SK-N-DZ (cell line): ENCODE results near the gene CDK10.
"Not testable (repeated sequence)": the region's sequence is repeated elsewhere in the genome, so short reads cannot be mapped to it uniquely, and the experiment has no call there.

ENCODE experiments used
- DNase-seq: peaks from one replicate; pipeline ENCODE4 v3.0.0-alpha.2; 2015; ENCODE audit warnings: low spot score

The CDK10 gene

DNA sequence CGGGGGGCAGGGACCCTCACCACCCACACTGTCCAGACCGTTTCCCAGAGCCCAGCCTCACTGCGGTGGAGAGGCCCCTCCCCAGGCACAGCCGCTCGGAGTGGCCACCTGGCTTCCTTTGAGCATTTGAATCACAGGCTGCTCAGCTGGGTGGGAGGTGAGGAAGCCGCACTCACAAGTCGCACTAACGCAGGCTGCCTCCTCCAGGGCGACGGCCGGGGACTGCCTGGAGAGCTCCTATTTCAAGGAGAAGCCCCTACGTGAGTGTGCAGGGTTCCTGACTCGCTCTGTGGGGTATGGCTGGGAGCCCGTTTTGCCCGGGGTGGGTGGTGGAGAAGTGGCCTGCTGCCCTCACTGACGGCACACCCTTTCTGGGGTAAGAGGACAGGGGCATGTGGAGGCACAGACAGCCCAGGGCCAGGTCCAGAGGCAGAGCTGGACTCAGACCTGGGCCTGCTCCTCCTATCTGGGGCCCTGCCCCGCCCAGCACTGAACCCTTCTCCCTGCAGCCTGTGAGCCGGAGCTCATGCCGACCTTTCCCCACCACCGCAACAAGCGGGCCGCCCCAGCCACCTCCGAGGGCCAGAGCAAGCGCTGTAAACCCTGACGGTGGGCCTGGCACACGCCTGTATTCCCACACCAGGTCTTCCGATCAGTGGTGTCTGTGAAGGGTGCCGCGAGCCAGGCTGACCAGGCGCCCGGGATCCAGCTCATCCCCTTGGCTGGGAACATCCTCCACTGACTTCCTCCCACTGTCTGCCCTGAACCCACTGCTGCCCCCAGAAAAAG, 8.8 kb downstream of the CDK10 start:
- DNase-seq = no peak

DNA sequence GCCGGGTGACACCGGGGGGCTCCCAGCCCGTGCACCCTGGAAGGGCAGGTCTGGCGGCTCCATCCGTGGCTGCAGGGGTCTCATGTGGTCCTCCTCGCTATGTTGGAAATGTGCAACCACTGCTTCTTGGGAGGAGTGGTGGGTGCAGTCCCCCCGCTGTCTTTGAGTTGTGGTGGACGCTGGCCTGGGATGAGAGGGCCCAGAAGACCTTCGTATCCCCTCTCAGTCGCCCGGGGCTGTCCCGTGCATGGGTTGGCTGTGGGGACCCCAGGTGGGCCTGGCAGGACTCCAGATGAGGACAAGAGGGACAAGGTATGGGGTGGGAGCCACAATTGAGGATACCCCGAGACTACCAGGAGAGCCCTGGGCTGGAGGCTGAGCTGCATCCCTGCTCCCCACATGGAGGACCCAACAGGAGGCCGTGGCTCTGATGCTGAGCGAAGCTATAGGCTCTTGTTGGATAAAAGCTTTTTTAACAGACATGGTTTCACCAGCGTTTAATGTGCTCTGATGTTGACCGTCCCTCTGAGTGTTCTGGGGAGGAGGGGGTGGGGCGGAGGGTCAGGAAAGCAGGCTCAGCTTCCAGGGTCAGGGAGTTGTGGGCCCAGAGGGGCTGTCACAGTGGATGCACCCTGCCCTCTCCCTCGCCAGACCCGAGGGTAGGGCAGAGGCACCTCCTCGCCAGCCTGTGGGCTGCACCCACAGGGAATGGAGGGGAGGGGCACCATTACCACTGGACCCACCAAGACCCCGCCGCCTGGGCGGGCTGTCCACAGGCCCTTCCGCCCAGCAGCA, 9.6 kb downstream of the CDK10 start:
- DNase-seq = no peak

DNA sequence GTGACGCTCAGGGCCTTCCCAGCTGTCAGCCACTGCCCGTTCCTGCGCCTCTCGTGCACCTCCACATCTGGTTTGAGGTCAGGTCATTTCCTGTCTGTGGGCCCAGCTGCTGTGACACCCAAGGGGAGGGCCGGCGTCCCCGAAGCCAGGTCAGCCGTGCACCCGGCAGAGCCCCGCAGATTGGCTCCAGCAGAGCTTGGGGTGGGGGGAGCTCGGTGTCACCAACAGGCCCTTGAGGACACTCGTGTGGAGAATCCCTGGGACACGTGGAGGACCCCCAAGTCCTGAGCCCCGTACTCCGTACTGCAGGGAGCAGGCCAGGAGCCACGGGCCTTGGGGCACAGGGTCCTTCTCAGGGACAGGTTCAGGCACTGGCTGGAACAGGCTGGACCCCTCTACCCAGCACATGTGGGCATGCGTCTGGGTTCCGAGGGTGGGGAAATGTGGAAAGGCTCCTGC, 10.2 kb downstream of the CDK10 start:
- DNase-seq = no peak

DNA sequence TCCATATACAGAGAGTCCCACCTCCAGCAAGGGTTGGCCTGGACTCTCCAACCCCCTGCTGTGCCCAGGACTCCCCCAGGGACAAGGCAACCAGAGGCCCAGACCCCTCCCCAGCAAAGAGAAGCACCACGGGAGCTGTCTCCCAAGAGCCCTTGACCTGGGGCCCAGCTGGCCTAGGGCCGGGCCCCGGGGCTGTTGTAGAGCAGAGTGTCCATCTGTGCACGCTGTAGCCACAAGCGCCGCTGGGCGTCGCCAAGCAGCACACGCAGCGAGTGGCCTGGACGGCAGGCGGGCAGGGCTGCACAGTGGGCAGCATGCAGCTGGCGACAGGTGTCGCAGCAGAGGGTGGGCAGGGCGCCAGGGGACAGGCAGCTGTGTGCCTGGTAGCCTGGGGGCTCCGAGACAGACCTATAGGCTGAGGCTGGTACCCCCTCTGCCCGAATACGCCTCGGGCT, 10.7 kb downstream of the CDK10 start:
- peak; percentile 23 for DNase-seq

DNA sequence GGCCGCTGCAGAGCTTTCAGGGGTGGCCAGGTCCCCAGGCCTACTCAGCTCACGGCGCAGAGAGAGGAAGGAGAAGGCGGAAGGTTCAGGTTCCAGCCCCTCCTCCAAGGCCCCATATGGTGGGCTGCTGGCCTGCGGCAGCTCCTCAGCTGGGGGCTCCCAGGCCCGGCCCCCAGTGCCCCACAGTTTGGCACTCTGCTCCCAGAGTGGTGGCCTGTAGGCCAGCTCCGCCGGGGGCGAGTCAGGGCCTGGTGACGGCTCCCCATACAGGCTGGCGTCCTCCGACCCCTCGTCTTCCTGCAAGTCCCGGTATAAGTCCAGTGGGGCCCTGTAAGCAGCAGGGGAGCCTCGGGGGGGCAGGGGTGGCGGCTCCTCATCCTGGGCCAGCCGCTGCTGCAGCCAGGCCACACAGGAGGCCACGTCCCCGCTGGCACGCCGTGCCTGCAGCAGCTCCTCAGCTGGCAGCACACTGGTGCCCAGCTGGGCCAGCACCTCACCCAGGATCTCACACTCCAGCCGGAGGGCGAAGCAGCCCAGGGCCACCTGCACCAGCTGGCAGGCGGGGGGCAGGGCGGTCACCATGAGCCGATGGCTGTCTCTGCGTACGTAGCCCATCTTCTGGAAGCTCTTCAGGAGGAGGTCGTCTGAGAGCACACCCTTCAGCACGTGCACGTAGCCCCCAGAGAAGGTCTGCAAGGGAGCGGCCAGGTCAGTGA, 11.3 kb downstream of the CDK10 start:
- DNase-seq = peak; percentile 18

DNA sequence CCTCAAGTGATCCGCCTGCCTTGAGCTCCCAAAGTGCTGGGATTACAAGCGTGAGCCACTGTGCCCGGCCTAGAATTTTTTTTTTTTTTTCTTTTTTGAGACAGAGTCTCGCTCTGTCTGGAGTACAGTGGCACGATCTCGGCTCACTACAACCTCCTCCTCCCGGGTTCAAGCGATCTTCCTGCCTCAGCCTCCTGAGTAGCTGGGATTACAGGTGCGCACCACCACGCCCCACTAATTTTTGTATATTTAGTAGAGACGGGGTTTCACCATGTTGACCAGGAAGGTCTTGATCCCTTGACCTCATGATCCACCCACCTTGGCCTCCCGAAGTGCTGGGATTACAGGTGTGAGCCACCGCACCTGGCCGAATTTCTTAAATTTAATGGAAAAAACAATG, 12.2 kb downstream of the CDK10 start:
- DNase-seq = not testable (repeated sequence)

DNA sequence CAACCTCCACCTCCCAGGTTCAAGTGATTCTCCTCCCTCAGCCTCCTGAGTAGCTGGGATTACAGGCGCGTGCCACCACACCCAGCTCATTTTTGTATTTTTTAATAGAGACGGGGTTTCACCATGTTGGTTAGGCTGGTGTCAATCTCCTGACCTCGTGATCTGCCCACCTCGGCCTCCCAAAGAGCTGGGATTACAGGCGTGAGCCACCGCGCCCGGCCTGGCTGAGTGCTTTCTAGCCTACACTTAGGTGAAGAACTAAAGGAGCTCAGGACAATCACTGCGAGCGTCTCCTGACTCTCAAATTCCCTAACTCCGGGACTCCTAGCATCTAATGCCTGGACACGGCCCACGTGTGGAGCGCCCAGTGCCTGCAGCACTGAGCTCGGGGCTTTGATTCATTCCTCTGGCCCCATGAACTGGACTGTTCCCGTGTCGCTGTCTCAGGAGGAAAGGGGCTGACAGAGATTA, 13.2 kb downstream of the CDK10 start:
- not testable (repeated sequence) for DNase-seq

DNA sequence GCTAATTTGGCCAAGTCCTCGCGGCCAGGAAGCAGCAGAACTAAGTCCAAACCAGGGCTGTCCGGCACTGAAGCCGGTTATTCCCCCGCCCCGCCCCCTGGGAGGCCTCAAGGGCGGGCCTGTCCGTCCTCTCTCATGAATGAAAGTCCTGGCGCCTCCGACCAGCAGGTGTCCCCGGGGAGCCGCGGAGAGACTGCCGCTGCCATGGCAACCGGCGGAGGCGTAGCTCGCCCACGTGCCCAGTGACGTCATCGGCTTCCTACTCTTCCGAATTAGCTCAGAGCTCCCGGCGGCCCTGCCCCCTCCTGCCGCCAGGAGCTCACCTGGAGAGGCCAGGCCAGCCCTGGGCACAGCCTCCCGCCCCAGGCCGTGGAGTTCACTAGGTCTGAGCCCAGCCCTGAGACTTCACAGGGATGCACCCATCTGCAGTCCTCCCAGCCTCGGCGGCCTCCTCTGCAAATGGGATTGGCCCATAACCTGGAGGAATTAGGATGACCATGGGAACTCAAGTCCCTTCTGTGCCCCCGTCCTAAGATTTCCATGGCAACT, 13.7 kb downstream of the CDK10 start:
- DNase-seq = peak; percentile 99

DNA sequence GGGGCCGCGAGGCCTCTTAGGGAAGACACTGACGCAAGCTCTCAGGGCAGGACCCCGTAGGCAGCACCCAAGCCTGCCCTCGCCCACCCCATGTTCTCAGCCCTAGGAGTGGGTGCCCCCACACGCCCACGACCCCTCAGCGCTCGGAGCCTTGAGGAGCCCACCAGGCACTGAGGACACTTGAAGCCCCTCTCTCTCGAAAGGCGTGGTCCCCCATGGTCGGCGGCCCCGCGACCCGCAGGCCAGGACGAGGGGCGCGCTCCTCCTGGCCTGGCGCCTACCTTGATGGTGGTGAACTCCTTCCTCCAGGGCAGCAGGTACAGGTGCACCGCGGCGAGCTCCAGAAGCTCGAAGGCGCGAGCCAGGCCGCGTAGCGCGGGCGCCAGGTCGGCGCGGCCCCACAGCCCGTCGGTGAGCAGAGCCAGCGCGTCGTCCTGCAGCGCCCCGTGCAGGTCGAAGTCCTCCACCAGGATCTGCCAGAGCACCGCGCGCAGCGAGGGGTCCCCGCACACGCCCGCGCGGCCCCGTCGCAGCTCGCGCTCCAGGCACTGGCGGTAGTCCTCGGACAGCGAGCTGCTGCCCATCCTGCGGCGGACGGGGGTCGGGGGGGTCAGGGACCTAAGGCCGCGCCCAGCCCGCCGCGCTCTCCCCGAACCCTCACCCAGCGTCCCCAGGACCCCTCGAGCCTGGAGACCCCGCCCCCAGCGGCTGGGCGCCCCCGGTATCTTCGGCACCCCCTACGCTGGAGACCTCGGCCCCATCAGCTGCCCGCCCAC, 14.3 kb downstream of the CDK10 start:
- DNase-seq = peak; percentile 47

DNA sequence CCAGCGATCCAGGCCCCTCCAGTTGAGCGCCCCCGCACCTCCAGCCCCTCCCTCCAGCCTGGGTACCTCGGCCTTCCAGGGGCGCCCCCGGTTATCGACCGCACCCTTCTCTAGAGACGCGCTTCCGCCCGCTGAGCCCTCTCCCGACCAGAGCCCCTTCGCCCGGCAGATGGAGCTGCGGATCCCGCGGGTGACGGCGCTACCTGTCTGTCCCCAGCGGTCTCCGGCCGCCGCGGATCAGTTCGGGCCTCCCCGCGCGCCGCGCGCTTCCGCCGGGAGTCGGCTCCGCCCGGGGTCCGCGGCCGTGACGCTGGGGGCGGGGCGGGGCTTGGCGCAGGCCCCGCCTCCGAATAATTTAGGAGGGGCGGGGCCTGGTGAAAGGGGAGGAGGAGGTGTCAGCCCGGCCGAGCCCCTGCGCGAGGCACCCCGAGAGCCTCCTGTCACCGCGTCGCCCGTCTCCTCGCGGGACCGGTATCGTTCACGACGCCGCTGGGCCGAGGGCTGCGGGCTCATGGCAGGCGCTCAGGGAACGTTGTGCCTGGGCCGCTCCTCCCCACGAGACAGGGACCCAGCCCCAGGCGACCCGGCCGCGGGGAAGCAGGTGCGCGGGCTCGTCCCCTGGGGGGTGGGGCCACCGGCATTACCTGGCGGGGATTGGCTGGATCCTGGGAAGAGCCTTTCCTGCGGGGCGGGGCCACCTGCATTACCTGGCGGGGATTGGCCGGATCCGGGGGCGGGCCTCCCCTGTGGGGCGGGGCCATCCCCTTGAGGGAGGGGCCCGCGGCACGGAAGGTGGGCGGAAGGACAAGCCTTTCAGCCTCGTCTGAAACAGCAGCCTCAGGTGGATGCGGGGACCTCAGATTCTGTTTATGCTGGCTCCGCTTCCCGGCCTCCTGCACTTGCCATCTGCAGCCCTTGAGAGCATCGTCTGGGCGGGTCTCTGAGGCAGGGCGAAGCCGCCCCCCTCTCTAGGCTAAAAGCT, 15.2 kb downstream of the CDK10 start, which contains the start of gene SPATA2L:
TSS of gene SPATA2L (minus strand) at position 281 of the 982 bp plus-strand sequence. CDS start 473 bp downstream, outside the sequence.
- peak; percentile 97 for DNase-seq

DNA sequence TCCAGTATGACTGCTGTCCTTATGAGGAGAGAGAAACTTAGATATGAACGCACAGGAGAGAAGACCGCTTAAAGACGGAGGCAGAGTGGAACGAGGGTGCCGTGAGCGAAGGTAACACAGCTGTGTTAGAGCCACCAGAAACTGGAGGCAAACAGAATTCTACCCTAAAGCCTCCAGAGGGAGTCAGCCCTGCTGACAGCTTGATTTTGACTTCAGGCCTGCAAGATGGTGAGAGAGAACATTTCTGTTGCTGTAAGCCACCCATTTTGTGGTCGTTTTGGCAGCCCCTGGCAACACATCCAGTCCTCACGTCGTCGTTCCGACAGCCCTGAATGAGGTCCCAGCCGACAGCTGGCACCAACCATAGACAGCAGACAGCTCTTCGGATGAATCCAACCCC, 17.8 kb downstream of the CDK10 start:
- no peak for DNase-seq

DNA sequence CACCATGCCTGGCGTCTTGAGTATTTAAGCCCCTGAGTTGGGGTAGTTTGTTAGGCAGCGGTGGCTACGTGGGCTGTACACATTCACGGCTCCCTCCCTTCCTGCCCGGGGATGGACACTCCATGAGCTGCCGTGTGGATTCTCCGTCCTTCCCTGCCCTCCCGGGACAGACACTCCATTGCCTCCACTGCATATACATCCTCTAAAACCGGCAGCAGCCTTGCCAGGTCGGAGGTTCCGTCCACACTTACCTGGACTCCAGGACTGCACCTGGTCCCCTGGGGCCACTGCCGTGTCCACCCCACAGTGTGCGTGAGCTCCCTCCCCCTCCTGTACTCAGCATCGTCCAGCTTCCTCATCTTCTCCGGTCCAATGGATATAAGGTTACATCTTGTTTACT, 18.5 kb downstream of the CDK10 start:
- no peak for DNase-seq

DNA sequence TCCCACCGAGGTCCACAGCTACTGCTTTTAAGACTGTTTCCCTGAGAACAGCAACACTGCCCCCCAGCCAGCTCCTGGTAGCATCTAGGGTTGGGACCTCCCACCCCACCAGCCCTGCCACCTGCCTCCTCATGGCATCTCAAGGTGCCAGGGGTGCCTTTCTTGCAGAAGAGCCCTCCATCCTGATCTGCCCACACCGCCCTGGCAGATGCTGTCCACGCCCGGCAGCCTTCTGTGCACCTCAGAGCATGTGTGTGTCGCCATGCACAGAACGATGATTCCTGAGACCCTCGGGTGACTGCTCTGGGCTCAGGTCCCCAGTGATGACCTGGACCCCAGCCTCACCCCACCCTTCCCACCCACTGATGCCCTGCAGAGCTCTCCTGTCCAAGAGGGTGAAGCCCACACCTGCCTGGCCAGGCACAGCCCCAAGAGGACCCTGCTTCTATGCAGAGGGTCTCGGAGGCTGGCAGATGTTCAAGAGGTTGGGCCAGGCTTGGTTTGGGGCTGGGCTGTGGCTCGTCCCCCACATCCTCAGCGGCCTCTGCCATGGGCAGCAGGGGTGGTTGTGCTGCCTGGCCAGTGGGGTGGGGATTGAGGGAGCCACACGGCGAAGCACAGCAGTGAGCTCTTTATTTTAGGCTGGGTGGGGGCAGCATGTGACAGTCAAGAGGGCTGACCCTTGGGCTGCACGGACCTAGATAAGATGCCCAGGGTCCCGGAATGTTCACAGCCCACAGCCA, 20.2 kb downstream of the CDK10 start:
- no peak for DNase-seq

DNA sequence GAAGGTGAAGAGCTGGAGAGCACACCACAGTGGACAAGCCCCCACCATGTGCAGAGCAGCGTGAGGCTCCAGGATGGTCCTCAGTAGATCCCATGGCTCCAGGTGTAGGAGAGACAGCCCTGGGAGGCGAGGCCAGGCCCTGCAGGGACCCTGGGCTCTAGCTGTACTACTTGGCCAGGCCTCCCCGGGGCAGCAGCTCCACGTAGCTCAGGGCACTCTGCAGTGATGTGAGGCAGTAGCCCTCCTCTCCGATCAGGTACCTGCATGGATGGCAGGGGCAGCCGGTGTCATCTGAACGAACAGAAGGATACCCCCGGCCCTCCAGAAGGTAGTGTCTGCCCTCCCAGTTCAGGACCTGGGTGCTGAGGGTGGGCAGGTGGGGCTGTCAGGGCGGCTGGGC, 21.2 kb downstream of the CDK10 start:
- DNase-seq = no peak

DNA sequence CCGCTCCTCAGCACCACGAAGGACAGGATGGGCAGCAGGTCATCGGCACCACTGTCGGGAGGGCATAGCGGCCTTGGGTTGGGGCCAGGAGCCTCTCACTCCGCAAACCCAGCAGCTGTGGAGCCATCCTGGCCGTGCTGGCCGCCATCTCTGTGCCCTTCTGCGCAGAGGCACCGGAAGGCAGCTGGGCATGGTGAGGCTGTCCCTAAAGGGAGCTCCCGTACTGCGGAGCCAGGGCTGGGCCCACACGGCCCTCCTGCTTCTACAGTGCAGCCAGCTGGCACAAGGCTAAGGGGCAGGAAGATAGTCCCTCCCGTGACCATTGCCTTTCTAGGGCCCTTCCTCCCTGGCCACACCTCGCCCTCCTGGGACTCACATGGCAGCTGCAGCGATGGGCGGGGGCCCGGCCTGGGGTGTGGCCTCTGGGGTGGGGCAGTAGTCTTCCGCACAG, 22.0 kb downstream of the CDK10 start:
- DNase-seq = no peak

DNA sequence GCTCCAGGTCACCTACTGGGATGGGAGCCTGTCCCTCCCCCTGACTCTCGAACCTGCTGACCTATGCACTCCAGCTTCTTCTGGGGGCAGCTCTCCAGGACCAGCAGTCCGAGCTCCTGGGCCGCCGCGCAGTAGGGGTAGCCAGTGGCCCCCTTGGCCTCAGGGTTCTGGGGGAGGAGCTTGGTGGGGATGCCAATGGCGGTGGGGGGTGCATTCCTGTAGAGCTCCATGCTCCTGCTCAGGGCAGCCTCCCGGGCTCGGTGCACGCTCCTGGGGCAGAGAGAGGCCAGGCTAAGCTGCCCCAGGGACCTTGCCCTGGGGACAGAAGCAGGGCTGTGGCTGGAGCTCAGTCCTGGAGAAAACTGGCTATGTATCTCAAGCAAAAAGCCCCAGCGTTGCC, 22.7 kb downstream of the CDK10 start:
- DNase-seq = no peak

DNA sequence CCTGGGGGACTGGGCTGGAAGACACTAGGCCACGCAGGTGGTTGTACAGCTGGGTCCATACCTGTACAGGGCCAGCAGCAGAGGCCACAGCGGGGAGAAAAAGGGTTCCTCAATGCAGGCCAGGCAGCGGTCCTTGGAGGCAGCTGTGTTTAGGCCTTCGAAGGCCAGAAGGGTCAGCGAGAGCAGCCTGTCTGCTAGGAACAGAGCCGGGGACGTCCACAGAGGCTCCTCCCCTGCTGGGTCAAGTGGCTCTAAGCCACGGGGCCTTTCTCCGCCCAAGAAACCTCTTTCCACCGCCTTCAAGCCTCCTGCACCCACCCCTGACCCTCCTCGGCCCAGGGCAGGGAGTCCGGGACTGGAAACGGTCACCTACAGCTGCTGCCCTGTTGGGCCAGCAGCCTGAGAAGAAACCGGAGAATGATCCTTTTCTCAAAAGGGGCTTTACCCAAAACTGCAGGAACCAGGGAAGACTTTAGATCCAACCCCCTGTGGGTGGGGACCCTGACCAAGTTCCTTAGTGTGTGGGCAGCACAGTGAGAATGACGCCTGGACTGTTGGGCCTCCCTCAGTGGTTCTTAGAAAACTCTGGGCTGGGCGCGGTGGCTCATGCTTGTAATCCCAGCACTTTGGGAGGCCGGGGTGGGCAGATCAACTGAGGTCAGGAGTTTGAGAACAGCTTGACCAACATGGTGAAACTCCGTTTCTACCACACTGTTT, 23.4 kb downstream of the CDK10 start:
- no peak for DNase-seq
